ENCODE measurements around the gene MPP3. TPM values are rescaled to one million over a fixed set of nuclear protein-coding genes. Genes with fewer than 3 reads are reported as not detected.

The MPP3 gene
- total and polyA plus RNA-seq, 2 of the 4 experiments (the other 2 are of a cell fraction) = 5.7 to 11.9 TPM

DNA sequence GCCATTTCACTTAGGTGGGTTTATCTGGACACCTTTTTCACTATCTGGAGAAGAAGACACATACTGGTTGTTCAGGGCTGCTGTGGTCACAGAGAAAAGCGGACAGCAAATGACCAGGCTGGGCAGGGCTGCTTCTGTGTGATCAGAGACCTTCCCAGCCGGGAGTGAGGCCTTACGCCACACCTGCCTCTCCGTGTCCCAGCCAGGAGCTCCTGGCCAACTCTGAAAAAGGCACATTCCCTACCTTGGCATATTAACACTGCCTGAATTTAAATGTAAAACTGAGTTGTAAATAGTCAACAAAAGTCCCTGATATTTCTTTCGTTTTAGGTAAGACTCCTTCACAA lies 65.3 kb downstream of the MPP3 start:
- H2AK9ac ChIP-seq (replicated peaks; ENCODE audit: low read depth, low read length, poor library complexity) = no peak overlapping the region
- H3K27ac ChIP-seq (ENCODE audit: insufficient read depth, low read length) = no peak overlapping the region
- H3K14ac ChIP-seq (replicated peaks; ENCODE audit: low read depth, low read length) = no peak overlapping the region
- H3K9me1 ChIP-seq (ENCODE audit: insufficient read depth, low read length) = no peaks in the 10 kb centered on the region
- H3K36me3 ChIP-seq (ENCODE audit: control insufficient read depth, insufficient read depth, low read length) = peaks cover 30% of the 10 kb centered on the region
- H3K56ac ChIP-seq (ENCODE audit: extremely low read depth, insufficient read depth, low read length) = no peak overlapping the region
- no peaks in the 10 kb centered on the region for H3K27me3 ChIP-seq (ENCODE audit: control insufficient read depth, insufficient read depth, low read length)
- no peak overlapping the region for H2BK15ac ChIP-seq (ENCODE audit: low read depth, low read length)
- 100% methylated on average over 1 of the region's 5 CpGs; no CpG with 5 or more reads in 1 of the 2 experiments for WGBS, 2 experiments (ENCODE audit: extremely low coverage in 2 of 2, insufficient read length in 1 of 2)
- no peak overlapping the region for H3K23ac ChIP-seq (ENCODE audit: low read depth, low read length)
- H3K4me2 ChIP-seq (ENCODE audit: low read depth, low read length) = no peak overlapping the region
- H2BK5ac ChIP-seq (ENCODE audit: low read depth, low read length, poor library complexity, severe bottlenecking) = no peak overlapping the region
- BruUV-seq (replicated peaks) = no TSS peak
- dilution Hi-C loops (cut with HindIII; ENCODE audit: low sequenced_read_pairs, unreplicated experiment) (no loop called here), intact Hi-C loops (cut with micrococcal nuclease) (no loop called here), in situ Hi-C loops (cut with MboI; ENCODE audit: low sequenced_read_pairs) (no loop called here)
- H3K9ac ChIP-seq (ENCODE audit: low read depth, low read length) = no peak overlapping the region
- no peak overlapping the region for H4K91ac ChIP-seq (ENCODE audit: insufficient read depth, low read depth, low read length)
- H2BK20ac ChIP-seq (ENCODE audit: low read depth, low read length) = no peak overlapping the region
- no peak overlapping the region for H3K4me3 ChIP-seq (ENCODE audit: insufficient read depth, low read depth, low read length)
- CTCF ChIA-PET = interaction anchor here (0.6 to 2.0 kb wide), 2 partner anchors 75 to 852 kb away, joined by 3 to 14 read pairs; no protein-coding TSS in a partner anchor
- H2AK5ac ChIP-seq (ENCODE audit: low read depth, low read length) = no peak overlapping the region
- H4K20me1 ChIP-seq (ENCODE audit: insufficient read depth, low read length) = no peaks in the 10 kb centered on the region; the same call in 1 of the 2 replicates
- H3K9me3 ChIP-seq (ENCODE audit: control insufficient read depth, insufficient read depth, low read length) = no peaks in the 10 kb centered on the region
- ATAC-seq (ENCODE audit: low read depth) (no peak), DNase-seq (no peak)
- no peak overlapping the region for H2BK120ac ChIP-seq (ENCODE audit: low read depth, low read length)
- H2AFZ ChIP-seq (replicated peaks; ENCODE audit: low read length, poor library complexity) = no peak overlapping the region
- peaks cover 2% of the 10 kb centered on the region; the same call in 1 of the 2 replicates for H3K4me1 ChIP-seq (ENCODE audit: control insufficient read depth, insufficient read depth, low read length)
- H3K79me1 ChIP-seq (ENCODE audit: low read depth in 1 of 2, low read length in 2 of 2) = peaks cover 1 to 11% of the 10 kb centered on the region in 2 experiments; a peak in 2 of 4 replicates
- no peak for TF ChIP-seq FOS (IDR thresholded peaks at IDR 0.05; ENCODE audit: low read depth, low read length)
- TF ChIP-seq RFX5 (IDR thresholded peaks at IDR 0.05; ENCODE audit: low read depth, low read length) = no peak
- no peak overlapping the region for H4K8ac ChIP-seq (ENCODE audit: low read depth in 2 of 2, low read length in 2 of 2)
- no peak overlapping the region for H3K18ac ChIP-seq (ENCODE audit: low read depth, low read length)
- H4K5ac ChIP-seq (ENCODE audit: low read depth, low read length) = no peak overlapping the region
- no peak overlapping the region for H3K4ac ChIP-seq (ENCODE audit: low read depth, low read length)
- POLR2A ChIA-PET (ENCODE audit: unreplicated experiment) = no interaction called here
